Activated T-cell treated with anti-CD3 and anti-CD28 coated beads, Interleukin-2, amount 50 U/mL, for 1 hour (primary cell): ENCODE data around the gene PYGB.
A peak's percentile ranks its signal among the peaks of the same experiment; 100 is the strongest.

Experiments
- DNase-seq: peaks from one replicate; pipeline ENCODE4 v3.0.0-alpha.2; 2020

PYGB gene

DNA sequence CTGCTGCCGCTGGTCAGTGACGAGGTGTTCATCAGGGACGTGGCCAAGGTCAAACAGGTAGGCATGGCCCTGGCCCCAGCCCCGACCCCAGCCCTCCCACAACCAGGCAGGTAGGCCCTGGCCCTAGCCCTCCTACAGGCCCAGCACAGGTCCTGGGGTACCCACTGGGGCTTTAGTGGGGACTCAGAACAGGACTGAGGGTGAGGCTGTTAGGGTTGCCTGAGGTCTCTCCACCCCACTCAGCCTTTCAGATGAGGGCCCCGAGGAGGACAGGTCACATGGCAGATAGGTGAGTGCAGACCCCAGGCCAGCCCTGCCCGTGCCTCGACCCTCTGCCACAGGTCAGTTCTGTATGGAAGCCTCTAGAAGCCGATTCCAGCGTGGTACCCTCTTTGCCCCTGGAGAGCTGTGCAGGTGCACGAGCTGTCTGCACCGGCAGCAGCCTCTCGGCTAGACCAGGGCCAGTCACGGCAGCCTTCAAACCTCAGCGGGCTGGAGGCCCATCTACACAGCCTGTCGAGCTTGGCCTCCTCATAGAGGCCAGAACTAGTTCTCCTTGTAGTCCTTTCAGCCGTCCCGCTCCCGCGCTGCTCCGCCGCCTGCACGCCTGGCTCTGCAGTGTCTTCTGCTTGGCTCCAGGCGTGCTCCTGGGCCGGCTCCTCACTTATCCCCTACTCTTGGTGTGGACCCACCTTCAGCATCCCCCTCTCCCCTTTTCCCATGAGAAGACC is 35.5 kb downstream of the PYGB start:
- no peak for DNase-seq

- DNase-seq, result no peak
These were observed 36.3 kb downstream of the PYGB start for GRCh38 chr20:25284131-25284601.

- DNase-seq, result no peak
These were observed 37.3 kb downstream of the PYGB start for GRCh38 chr20:25285091-25285647.

DNA sequence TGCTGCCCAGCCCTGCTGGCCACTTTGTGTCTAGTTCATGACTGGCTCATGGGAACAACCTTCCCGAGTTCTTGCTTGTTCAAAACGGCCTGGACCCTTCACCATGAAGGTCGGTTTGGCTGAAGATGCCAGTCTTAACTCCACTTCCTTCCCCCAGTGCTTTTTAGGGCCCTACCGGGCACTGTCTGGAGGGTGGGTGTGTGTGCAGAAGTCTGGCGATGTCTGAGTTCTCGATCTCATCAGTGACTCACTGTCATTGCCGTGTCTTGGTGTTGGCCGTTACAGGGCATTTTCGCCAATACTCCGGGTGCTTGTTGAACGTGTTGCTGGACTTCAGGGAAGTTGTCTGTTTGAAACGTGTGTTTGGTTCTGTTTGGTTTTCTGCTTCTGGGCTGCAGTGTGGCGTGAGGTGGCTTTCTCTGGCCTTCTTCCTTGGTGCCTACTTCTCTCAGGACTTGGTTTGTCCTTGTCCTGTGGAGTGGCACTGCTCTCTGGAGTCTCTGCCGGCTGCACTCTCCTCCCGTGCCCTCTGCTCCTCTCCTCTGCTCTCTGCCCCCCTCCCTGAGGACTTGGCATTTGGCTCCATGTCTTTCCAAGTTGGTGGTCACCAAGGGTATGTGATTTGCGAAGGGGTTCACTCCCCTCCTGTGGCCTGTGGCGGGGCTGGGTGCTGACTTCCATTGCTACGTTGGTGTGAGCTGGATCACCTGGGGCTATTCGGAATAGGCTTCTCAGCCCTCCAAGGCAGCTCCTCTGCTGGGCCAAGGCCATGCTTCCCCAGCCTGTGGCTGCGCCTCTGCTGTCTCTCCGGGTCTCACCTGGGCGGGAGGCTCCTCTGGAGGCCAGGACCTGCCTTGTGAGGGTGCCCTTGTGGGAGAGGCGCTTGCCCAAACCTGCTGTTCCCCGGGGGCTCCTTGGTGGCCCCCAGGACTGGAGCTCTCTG is 38.2 kb downstream of the PYGB start:
- DNase-seq, result no peak

- DNase-seq, result no peak
These were observed 39.0 kb downstream of the PYGB start for GRCh38 chr20:25286917-25287316.

DNA sequence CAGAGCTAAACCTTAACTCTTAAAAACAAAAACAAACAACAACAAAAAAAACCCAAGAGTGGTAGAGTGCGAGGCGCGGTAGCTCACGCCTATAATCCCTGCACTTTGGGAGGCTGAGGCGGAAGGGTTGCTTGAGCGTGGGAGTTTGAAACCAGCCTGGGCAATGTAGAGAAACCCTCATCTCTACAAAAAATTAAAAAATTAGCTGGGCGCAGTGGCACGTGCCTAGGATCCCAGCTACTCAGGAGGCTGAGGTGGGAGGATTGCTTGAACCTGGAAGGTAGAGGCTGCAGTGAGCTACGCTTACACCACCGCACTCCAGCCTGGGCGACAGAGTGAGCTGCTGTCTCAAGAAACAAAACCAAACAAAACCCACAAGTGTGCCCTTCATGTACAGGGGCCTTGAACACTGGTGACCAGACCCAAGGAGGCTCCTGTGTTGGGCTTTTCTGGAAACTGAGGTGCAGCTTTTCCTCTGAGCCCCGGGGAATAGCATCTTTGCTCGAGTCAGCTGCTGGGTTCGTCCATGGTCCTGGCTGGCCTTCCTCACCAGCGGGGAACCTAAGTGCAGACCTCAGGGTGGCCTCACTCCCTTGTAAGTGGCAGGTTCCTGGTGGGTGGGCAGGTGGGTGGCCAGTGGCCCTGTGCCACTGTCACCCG is 39.9 kb downstream of the PYGB start:
- DNase-seq, result no peak

- DNase-seq, result no peak
These were observed 40.7 kb downstream of the PYGB start for GRCh38 chr20:25288291-25289181.

- DNase-seq, result no peak
These were observed 42.2 kb downstream of the PYGB start for GRCh38 chr20:25289886-25290597.

GRCh38 chr20:25290646-25291431 is 43.0 kb downstream of the PYGB start:
- DNase-seq, result no peak

DNA sequence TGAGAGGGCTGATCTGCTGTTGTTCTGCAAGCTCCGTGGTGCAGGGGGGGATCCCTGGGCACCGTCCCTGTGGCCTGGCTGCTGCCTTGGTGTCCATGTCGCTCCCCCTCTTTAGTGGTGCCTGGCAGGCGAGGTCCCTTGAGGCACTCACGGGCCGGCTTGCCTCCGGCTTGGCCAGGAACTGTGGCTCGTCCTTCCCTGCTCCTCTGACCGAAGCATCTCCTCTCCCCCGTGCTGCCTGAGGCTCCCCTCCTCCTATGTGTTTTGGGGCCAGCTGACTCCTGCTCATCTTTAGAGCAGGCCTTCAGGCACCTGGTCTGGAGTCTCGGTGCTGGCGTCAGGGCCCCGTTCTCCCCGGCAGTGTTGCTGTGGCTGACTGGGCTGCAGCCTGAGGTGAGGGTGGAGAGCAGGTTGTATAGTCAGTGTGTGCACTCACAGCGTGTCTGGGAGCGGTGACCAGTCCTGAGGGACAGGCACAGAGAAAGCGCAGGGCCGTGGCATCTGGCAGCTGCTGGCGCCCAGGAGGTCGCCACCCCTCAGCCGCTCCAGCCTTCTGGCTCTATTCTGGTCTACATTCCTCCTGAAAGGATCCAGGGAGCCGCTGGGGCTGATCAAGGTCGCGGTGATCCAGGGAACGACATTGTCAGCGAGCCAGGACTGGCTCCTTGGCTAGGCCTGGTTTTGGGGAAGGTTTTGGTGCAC is 43.7 kb downstream of the PYGB start:
- DNase-seq, result no peak

- no peak for DNase-seq
These were observed 44.4 kb downstream of the PYGB start for GRCh38 chr20:25292176-25292891.

GRCh38 chr20:25293507-25293906 is 45.6 kb downstream of the PYGB start:
- no peak for DNase-seq

GRCh38 chr20:25293910-25294458 is 46.1 kb downstream of the PYGB start:
- no peak for DNase-seq

- peak; percentile 68 for DNase-seq
These were observed 46.8 kb downstream of the PYGB start for GRCh38 chr20:25294459-25295385.

DNA sequence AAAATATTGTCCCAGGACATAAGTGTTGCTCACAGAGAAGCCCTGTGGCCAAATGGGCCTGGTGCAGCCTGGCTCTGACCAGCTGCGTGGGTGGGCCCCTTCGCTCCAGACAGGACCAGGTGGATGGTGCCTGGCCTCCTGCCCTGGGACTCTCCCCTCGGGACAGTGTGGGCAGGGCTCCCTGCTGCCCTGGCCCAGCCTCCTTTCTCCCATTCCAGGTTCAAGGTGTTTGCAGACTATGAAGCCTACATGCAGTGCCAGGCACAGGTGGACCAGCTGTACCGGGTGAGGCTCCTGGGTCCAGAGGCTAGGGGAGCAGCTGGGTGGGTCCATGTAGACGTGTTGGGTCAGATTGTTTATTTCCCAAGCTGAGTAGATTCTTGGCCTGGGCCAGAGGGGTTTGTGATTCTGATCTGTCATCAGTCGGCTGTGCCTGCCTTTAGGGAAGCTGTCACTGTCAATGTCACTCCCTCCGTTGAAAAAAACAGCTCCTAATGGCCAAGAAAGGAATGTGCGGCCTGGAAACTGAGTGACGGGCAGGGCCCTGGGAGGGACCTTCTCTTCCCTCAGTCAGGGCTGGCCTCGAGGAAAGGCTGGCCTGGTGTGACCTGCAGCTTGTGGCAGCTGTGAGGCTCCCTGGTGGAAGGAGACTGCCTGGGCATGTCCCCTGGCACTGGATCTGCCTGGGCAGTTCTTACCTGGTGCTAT is 47.7 kb downstream of the PYGB start:
- DNase-seq, result no peak

DNA sequence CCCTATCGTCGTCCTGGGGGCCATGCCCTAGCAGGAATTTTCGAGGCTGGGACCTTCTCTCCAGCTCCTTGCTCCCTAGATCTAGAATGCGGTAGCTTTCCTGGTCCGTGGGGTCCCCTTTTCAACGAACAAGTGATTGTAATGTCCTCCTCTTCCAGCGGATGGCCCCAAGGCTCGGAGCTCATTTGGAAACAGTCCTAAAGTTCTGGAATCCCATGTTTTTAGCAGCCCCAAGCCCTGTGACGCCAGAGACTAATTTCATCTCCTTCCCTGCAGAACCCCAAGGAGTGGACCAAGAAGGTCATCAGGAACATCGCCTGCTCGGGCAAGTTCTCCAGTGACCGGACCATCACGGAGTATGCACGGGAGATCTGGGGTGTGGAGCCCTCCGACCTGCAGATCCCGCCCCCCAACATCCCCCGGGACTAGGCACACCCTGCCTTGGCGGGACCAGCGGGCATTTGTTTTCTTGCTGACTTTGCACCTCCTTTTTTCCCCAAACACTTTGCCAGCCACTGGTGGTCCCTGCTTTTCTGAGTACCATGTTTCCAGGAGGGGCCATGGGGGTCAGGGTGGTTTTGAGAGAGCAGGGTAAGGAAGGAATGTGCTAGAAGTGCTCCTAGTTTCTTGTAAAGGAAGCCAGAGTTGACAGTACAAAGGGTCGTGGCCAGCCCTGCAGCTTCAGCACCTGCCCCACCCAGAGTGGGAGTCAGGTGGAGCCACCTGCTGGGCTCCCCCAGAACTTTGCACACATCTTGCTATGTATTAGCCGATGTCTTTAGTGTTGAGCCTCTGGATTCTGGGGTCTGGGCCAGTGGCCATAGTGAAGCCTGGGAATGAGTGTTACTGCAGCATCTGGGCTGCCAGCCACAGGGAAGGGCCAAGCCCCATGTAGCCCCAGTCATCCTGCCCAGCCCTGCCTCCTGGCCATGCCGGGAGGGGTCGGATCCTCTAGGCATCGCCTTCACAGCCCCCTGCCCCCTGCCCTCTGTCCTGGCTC is 48.5 kb downstream of the PYGB start:
- DNase-seq, result peak; percentile 33
